GM19023 (cell line): ENCODE data around the gene INSYN2B.

Experiments
- ATAC-seq: cut with Tn5 transposase; IDR thresholded peaks from one replicate; pipeline ENCODE4 v1.9.1; 2021; ENCODE audit warnings: mild to moderate bottlenecking, moderate library complexity; ENCODE audit not compliant: unreplicated experiment

INSYN2B gene

DNA sequence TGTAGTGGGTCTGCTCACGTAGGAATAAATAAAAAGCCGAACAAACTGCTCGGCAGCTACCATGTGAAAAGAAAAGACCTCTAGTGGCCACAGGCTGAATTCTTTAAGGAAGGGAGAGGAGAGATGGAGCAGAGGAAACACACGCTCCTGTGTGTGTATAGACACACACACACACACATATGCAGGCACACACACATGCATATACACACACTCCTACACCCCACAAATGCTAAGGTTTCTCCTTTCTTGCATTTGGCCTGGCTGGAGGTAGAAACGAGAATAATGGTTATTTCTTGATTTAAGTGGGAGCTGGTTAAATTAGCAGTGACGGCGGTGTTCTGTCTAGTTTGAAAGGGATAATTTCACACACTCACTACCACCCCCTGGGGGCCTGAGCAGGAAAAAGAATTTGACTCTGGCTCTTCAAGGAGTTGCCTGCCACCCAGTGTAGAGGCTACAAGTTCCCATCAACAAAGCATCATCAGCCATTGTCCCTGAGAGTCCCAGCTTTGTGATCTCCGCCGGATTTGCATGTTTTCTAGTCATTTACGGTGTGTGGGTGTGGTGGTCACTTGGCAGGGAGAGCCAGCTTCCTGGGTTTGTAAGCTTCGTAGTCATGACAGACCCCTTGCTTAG lies at the start of gene INSYN2B:
TSS of gene INSYN2B (minus strand) at position 78 of the 636 bp plus-strand sequence. CDS start 96,597 bp downstream, outside the sequence.
- no peak for ATAC-seq

DNA sequence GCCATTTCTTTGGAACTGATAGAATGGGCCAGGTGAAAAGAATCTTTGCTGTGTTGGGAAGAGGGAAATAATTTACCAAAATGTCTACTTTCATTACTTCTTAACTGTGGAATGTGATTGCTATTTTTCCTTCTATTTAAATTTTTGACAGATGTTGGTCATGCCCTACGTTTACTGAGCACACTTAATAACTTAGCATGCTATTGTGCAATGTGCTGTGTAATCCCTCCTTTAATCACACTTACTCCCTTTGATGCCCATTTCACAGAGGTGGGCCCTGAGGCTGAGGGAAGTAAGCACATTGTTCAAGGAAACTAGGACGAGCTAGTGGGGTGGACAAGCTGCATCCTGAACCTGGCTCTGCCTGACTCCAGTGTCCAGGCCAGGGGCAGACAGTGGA lies 47.8 kb upstream of the INSYN2B start:
- ATAC-seq, result no peak

DNA sequence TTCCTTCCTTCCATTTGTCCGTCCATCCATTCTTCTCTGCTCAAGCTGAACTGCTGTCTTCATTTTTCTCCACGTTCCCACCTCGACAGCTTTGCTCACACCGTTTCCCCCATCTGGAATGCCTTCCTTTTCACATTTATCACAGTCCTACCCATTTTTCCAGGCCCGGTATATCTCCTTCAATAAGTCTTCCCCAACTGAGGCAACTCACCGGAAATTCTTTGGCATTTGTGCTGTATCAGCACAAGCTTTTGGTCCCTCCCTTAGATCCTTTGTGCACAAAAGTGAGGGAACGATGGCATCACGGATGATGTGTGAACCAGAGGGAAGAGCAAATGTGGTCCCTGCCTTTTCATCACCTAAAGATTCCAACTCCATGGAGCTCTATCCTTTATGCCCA lies 45.6 kb upstream of the INSYN2B start:
- no peak for ATAC-seq

DNA sequence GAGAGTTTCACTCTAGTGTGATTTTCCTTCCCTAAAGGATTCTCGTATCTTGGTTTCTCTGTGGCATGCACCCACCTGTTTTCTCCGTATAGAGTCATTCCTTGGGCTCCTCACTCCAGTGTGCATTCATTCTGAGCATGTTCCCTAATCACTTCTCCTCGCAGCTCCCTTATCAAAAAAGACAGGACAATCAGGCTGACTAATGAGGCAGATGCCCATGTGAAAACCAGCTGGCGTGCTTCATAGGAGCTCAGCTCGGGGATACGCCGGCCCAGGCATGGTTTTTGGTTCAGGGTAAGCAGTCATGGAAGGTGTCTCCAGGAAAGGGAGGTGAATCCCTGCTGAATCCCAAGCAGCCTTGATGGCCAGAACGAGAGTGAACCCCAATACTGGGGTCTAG lies 41.2 kb upstream of the INSYN2B start:
- ATAC-seq, result no peak

DNA sequence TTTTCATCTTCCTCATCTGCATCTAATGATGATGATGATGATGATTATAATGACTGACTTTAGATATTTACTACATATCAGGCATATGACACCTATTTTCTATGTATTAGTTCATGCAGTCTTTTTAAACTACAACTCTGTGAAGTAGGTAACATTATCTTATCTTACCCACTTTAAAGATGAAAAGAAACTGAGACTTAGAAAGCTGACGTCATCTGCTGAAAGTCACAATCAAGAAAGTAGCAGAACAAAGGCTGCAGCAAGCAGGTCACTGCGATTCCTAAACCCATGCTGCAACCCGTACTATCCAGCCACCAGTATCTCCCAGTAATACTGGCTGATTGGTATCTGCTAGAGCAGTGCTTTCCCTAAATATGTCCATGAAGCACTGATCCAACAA lies 40.1 kb upstream of the INSYN2B start:
- no peak for ATAC-seq

DNA sequence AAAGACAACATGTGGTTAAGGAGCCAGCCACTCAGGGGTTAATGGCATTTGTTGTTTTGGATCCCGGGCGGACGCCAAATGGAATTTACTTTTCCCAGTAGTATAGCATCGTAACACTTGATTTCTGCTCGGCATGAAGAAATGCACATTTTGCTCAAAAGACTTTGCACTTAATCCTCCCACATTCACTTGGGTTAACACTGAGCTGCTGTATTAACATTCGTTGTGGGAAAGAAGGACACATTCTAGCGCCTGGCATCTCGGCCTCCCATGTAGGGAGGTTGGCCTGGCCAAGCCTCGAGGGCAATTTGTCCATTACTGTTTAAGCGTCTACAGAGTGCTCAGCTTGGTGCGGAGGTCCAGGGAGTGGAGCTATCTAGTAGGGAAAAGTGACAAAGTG lies 32.3 kb upstream of the INSYN2B start:
- ATAC-seq, result no peak

DNA sequence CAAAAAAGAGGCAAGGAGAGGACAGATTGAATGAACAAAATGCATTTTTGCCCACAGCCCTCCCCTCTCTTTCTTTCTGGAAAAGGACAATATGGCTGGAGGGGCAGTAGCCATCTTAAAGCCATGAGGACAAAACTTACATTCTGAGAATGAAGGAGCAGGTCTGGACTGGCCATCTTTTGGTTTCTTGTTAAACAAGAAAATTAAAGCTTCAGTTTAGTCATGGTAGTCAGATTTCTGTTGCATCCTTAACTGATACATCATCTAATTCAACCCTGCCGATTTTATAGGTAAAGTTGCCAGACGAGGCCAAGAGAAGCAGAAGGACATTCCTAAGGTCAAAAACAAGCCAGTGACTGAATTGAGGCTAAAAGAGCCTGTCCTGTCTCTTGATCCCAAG lies 31.5 kb upstream of the INSYN2B start:
- no peak for ATAC-seq

DNA sequence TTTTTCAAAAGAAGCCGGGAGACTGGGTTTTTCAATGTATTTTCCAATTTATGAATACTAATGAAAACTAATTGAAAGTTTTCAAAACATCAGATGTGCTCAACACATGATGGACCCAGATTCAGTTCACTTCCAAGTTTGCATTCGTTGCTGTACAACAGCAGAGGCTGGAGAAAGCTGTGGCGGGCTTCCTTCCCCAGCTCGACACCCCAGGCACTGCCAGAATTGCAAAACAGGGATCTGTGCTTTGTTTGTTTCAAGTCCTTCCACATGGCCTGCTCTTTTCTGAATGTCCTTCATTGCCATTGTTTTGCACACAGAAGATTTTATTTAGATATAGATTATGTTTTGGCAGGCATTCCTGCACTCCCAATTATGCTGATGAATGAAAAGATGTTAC lies 30.3 kb upstream of the INSYN2B start:
- no peak for ATAC-seq

DNA sequence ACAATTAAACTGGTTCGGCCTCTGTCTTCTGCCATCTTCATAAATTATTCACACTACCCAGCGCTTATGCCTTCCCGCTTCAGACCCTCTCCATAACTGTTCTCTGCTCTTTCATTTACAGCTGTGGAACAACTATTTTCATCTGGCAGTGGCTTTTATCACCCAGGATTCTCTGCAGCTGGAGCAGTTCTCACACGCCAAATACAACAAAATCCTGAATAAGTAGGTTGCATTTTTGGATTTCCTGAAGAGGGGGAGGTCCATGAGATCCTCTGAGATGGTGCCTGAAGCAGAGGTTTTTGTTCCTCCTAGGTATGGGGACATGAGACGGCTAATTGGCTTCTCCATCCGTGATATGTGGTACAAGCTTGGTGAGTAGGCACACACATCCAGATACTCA lies 28.1 kb upstream of the INSYN2B start:
- no peak for ATAC-seq

DNA sequence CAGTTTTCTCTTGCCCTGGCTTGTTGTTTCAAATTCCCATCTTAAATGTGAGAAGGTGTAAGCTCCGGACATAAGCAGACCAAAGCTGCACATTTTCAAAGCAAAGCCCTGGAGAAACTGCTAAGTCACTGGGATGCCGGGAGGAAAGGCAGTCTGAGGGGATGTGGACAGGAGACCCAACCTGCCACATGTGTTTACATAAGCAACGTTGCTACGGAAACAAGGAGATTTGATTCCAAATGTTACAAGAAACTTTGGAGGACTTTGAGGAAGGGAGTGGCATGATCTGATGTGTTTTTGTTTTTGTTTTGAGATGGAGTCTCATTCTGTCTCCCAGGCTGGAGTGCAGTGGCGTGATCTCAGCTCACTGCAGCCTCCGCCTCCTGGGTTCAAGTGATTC lies 25.7 kb upstream of the INSYN2B start:
- no peak for ATAC-seq

DNA sequence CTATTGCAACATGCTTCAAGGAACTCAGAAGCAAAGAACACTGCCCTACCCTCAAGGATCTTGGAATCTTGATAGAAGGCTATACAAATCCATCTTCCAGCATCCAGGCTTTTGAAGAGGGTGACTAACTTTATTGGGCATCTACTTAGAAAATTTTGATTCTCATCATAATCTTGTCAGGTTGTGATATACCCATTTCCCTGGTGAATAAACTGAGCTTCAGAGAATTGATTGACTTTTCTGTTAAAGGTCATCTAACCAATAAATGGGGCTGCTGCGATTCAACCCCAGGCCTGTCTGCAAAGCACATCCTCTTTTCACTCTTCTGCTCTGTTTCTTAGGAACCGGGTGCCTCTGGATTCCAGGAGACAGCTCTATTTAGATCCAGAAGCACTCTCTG lies 19.9 kb upstream of the INSYN2B start:
- no peak for ATAC-seq

DNA sequence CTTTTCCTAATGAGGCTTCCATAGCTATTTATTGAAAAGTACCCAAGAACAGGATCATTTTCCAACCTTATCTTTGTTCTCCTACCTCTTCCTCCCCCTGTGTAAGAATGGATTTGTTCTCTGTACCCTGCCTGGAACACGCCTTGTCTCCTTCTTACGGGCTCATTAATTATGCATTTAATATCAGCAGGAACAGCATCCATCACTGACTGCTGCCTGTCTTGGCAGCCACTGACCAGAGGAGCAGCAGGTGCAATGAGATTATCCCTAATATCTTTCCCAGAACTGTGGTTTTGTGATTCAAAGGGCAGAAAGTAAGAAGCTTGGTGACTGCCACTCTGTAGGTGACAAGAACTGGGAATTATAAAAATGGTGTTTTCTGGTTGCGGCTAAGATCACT lies 19.3 kb upstream of the INSYN2B start:
- no peak for ATAC-seq

DNA sequence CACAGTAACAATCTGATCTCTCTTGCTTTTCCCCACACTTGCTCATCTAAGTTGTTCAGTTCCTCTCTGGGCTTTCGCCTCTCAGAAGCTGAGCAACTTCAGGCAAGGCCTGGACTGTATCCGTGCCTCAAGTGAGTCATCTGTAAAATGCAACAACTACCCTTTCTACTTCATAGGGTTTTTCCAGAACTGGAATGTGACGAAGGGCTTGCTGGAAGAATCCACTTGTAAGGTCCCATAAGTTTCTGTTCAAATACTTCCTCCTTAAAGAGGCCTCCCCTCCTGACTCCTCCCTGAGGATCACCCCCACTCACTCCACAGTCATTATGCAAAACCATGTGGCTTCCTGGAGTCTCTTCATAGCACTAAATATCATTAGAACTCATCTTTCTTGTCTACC lies 17.5 kb upstream of the INSYN2B start:
- ATAC-seq, result no peak

DNA sequence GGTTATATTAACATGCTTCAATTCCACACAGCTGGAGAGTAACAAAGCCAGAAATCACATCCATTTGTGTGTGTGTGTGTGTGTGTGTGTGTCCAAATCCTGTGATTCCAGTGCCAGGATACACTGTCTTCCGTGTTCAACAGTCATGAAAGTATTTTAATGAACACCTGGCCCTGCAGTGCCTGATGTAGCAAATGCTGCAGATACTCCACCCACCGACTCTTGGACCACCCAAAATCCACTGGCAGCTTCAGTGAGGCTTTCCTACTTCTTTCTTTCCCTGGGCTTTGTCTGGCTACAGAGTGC lies 13.1 kb upstream of the INSYN2B start:
- ATAC-seq, result no peak

DNA sequence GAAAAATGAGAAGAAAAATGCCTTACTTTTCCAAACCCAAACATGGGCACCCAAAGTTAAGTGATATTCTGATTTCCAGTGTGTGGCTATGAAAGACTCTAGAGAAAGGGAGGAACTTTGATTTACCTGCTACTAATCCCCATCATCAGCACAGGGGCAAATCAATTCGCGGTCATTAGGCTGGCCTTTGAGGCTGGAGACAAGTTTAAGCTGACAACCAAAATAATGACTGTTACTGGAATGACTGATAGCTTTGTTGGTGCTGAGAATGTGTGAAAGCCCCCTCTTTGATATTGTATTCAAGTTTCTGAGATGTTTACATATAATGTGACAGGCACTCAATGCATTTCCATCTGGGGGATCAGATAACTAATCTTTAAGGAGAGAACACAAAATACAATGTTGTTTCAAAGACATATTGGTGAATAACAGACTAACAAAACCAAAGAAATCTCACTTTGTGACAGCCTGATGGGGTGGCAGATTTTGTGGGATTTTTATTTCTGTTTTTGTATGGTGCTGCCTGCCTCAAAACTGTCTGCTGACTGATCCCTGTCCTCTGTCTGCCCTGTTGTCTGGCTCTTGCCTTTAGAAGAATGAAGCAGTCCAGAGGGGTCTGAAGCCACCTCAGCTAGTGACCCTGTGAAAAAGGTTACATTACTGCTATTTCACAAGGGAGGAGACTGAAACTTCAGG lies 12.6 kb upstream of the INSYN2B start:
- ATAC-seq, result no peak

DNA sequence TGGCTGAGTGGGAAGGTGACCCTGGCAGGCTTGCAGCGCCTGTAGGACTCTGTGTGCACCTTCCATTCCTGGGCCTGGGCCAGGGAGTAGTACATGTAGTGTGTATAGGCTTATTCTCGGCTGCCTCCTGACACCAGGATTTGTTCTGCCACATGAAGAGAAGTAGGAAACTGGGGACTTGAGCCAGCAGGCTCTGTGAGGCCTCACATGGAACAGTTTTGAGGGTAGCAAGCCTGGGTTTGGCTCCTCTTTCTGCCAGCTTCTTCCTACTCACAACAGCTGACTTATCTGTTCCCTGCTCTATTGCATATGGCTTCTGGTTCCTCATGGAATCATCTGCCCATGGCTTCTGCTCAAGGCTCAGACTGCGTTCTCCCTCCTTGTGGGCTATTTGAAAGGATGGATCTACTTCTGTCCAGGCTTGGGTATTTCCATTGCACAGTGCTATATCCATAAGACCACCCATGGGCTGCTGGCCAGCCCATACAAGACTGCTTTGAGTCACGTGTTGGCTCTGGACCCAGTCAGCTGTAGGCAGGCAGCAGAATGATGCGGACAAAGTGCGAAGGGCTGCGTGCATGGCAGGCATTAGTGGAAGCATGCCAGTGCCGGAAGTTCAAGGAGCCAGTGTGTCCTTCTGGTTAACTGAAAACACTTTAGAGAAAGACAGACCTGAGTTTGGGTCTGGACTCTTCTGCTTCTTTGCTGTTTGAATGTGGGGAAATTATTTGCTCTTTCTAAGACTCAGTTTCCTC lies 11.0 kb upstream of the INSYN2B start:
- ATAC-seq, result no peak

DNA sequence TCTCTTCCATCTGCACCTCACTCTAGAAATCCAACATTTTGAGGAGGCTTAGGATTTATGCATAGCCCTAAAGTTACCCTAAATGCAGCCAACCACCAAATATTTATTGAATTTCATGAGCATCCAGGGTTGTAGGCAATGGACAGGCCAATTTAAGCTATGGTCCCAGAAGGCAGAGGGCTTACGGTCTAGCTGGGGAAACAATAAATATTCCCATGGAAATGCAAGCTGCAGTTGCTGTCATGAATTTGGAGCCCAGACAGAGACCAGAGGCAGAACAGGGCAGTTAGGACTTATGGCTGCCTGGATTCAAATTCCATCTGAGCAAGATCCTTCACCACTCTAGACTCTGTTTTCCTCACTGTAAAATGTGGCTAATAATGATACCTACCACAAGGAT lies 9.1 kb upstream of the INSYN2B start:
- no peak for ATAC-seq

DNA sequence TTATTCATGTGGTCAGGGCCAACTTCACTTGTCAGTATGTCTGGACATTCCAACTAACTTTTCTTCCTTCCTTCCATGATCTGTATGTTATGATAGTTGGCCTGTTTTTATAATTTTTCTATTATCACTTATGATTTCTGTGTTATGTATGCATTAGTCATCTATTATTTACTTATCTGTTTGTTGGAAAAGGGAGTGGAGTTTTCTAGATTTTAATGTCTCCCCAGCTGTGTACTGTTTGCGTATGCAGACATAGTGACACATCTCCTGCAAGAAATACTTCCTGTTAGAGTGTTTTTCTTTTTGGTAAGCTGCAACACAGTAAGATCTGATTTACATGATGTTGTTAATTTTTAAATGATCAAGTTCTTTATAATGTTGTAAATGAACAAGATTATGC lies 8.7 kb upstream of the INSYN2B start:
- ATAC-seq, result no peak

DNA sequence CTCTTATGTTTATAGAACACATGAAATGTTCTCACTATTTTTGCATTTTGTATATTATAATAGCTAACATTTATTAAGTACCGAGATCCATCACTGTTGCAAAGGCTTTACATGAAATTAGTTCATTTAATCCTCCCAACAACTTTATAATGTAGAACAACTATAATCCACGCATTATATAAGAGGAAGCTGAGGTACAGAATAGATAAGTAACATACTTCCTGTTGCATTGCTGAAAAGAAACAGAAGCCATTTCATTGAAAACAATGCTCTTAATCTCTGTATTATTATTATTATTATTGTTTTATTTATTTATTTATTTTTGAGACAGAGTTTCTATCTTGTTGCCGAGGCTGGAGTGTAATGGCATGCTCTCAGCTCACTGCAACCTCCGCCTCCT lies 7.9 kb upstream of the INSYN2B start:
- no peak for ATAC-seq

DNA sequence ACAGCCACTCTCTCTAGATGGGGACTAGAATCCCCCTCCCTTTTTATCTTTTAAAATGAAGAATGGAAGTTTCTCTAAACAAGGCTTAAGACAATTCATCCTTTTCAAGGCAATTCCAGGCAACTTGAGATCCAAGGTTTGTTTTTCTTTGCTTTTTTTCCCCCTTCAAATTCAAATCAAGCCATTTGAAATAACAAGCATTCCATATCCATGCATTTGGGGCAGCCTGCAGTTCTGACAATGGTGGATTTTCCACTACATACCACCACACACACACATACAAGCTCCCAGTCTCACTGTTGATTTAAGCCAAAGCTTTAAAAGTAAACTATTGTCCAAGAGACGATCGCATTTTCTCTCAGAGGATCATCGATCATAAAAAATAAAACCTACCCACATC lies 424 bp downstream of the INSYN2B start:
- no peak for ATAC-seq

DNA sequence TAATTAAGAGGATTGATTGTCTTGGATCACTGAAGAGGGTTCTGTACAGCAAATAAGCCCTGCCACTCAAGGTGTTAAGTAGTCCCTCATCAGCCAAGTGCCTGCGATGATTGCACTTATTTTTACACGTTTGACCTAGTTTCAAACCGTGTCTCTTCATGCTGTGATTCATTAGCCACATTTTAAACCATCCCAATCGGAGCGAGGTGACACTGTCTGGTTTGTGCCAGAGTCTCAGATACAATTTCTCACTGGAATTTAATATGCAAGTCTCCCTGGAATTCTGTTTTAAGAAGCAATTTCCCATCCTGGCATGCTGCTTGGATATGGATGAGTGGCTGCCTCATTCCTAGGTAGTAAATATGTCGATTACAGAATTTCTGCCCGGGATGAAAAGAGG lies 1.6 kb downstream of the INSYN2B start:
- no peak for ATAC-seq

DNA sequence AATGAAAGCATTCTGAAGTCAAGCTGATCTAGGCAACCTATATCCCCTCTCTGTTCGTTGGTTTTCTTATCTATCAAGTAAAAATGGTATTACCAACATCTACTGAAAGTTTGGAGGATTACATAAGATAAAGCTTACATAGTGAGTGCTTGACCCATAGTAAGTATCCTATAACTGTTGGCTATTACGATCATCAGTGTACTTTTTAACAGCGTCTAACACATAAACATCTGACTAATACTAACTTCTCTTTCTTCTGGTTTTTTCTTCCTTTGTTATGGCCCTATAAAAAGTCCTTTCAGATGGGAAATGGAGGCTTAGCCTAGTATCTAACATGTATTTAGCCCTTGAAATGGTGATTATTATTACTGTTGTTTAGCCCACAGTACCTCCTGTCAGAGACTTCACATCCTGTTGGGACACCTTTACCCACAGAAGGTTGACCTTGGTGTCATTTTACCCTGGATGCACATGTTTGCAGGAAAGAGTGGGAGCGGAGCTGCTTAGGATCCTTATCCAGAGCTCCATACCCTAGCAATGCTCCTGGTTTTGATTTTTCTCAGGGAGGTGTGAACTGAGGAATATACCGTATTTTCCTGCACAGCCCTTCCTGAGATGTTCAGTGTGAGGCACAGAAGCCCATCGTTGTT lies 6.0 kb downstream of the INSYN2B start:
- no peak for ATAC-seq
